Type B pancreatic cell (in vitro differentiated cells): ENCODE results near the gene RABGAP1. TPM values are rescaled to one million over a fixed set of nuclear protein-coding genes. Genes with fewer than 3 reads are reported as not detected.
A peak's percentile ranks its signal among the peaks of the same experiment; 100 is the strongest.

ENCODE experiments used
- DNase-seq: peaks from one replicate; pipeline ENCODE4 v3.0.0; 2021; ENCODE audit warnings: mixed read lengths; ENCODE audit not compliant: unreplicated experiment; ENCODE audit errors: extremely low spot score
- H3K27ac Mint-ChIP-seq: 2 replicates; pipeline ENCODE4 v1.8.0; 2021; ENCODE audit warnings: mild to moderate bottlenecking, mixed read lengths
- H3K27me3 Mint-ChIP-seq: 2 replicates; pipeline ENCODE4 v1.8.0; 2021; ENCODE audit warnings: mixed read lengths
- H3K36me3 Mint-ChIP-seq: 2 replicates; pipeline ENCODE4 v1.8.0; 2021; ENCODE audit warnings: mixed read lengths
- H3K4me1 Mint-ChIP-seq: one replicate; pipeline ENCODE4 v1.8.0; 2021; ENCODE audit warnings: mixed read lengths; ENCODE audit not compliant: unreplicated experiment
- H3K4me3 Mint-ChIP-seq: 2 replicates; pipeline ENCODE4 v1.8.0; 2021; ENCODE audit warnings: mild to moderate bottlenecking, mixed read lengths
- H3K9me3 Mint-ChIP-seq: 2 replicates; pipeline ENCODE4 v1.8.0; 2021; ENCODE audit warnings: mixed read lengths
- CTCF ChIP-seq: fragments of 200-600 bp; sonication (generic); conservative IDR thresholded peaks from 2 replicates; pipeline ENCODE4 v1.5.0; 2021; ENCODE audit warnings: antibody characterized with exemption, mild to moderate bottlenecking
- total RNA-seq: library from RNA; stranded (reverse); gene quantifications from 2 replicates; pipeline ENCODE4 v1.2.1, GENCODE V29; 2021; ENCODE audit warnings: low replicate concordance

RABGAP1 gene
- total RNA-seq, 1 donor from 2014 or later, result 68.4 TPM

- Mint-ChIP-seq H3K4me3 (no peak overlapping the region), H3K27me3 (no peaks in the 10 kb centered on the region), H3K27ac (peak overlapping the region; percentile 66), H3K4me1 (peaks cover 26% of the 10 kb centered on the region), H3K9me3 (no peaks in the 10 kb centered on the region), H3K36me3 (peaks cover 26% of the 10 kb centered on the region)
- no peak for DNase-seq
- TF ChIP-seq CTCF, result no peak
Observed at GRCh38 chr9:123119566-123119965, 178.7 kb downstream of the RABGAP1 start.

- H3K27ac Mint-ChIP-seq, result peak overlapping the region; percentile 66
- H3K36me3 Mint-ChIP-seq, result peaks cover 22% of the 10 kb centered on the region
- no peak overlapping the region for H3K4me3 Mint-ChIP-seq
- no peak for TF ChIP-seq CTCF
- H3K9me3 Mint-ChIP-seq, result no peaks in the 10 kb centered on the region
- peaks cover 26% of the 10 kb centered on the region for H3K4me1 Mint-ChIP-seq
- H3K27me3 Mint-ChIP-seq, result no peaks in the 10 kb centered on the region
- no peak for DNase-seq
Observed at GRCh38 chr9:123120131-123120530, 179.3 kb downstream of the RABGAP1 start.

- no peaks in the 10 kb centered on the region for H3K27me3 Mint-ChIP-seq
- no peak for DNase-seq
- H3K4me3 Mint-ChIP-seq, result no peak overlapping the region
- no peak overlapping the region for H3K27ac Mint-ChIP-seq
- TF ChIP-seq CTCF, result no peak
- peaks cover 26% of the 10 kb centered on the region for H3K4me1 Mint-ChIP-seq
- H3K36me3 Mint-ChIP-seq, result peaks cover 16% of the 10 kb centered on the region
- no peaks in the 10 kb centered on the region for H3K9me3 Mint-ChIP-seq
Observed at GRCh38 chr9:123120953-123121352, 180.1 kb downstream of the RABGAP1 start.

- Mint-ChIP-seq H3K27me3 (no peaks in the 10 kb centered on the region), H3K27ac (no peak overlapping the region), H3K4me1 (peaks cover 31% of the 10 kb centered on the region), H3K4me3 (no peak overlapping the region), H3K9me3 (no peaks in the 10 kb centered on the region), H3K36me3 (peaks cover 18% of the 10 kb centered on the region)
- TF ChIP-seq CTCF, result no peak
- DNase-seq, result no peak
Observed at GRCh38 chr9:123121457-123121856, 180.6 kb downstream of the RABGAP1 start.

- peaks cover 12% of the 10 kb centered on the region for H3K4me1 Mint-ChIP-seq
- H3K27ac Mint-ChIP-seq, result no peak overlapping the region
- no peaks in the 10 kb centered on the region for H3K27me3 Mint-ChIP-seq
- H3K9me3 Mint-ChIP-seq, result no peaks in the 10 kb centered on the region
- no peak for DNase-seq
- no peak for TF ChIP-seq CTCF
- H3K4me3 Mint-ChIP-seq, result no peak overlapping the region
- H3K36me3 Mint-ChIP-seq, result peaks cover 11% of the 10 kb centered on the region
Observed at GRCh38 chr9:123127512-123128075, 186.8 kb downstream of the RABGAP1 start.

GRCh38 chr9:123128591-123128990, 187.8 kb downstream of the RABGAP1 start:
- Mint-ChIP-seq H3K36me3 (peaks cover 11% of the 10 kb centered on the region), H3K9me3 (no peaks in the 10 kb centered on the region), H3K27me3 (no peaks in the 10 kb centered on the region), H3K27ac (no peak overlapping the region), H3K4me1 (peaks cover 5% of the 10 kb centered on the region), H3K4me3 (no peak overlapping the region)
- TF ChIP-seq CTCF, result no peak
- no peak for DNase-seq
